ENCODE results near the gene FAHD2A.
"Not testable (repeated sequence)": the region's sequence is repeated elsewhere in the genome, so short reads cannot be mapped to it uniquely, and the experiment has no call there.

GRCh38 chr2:95433373-95433772 is 30.9 kb downstream of the FAHD2A start:
- not testable (repeated sequence) for TF ChIP-seq EZH2 (IDR thresholded peaks at IDR 0.05; ENCODE audit: low read depth)
- TF ChIP-seq, protein P1, sequence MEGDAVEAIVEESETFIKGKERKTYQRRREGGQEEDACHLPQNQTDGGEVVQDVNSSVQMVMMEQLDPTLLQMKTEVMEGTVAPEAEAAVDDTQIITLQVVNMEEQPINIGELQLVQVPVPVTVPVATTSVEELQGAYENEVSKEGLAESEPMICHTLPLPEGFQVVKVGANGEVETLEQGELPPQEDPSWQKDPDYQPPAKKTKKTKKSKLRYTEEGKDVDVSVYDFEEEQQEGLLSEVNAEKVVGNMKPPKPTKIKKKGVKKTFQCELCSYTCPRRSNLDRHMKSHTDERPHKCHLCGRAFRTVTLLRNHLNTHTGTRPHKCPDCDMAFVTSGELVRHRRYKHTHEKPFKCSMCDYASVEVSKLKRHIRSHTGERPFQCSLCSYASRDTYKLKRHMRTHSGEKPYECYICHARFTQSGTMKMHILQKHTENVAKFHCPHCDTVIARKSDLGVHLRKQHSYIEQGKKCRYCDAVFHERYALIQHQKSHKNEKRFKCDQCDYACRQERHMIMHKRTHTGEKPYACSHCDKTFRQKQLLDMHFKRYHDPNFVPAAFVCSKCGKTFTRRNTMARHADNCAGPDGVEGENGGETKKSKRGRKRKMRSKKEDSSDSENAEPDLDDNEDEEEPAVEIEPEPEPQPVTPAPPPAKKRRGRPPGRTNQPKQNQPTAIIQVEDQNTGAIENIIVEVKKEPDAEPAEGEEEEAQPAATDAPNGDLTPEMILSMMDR (conservative IDR thresholded peaks at IDR 0.05), result not testable (repeated sequence)

All from PC-9 (cell line).